Thoracic aorta (tissue), 2 donors: ENCODE data around the gene PTPRO. TPM values are rescaled to one million over a fixed set of nuclear protein-coding genes. Genes with fewer than 3 reads are reported as not detected.

Experiments
- ATAC-seq: fragments of 150-250 bp; one replicate; pipeline ENCODE4 v1.8.0; 2017; ENCODE audit warnings: low read depth; ENCODE audit not compliant: insufficient number of reproducible peaks, low FRiP score
- DNase-seq: peaks from one replicate; pipeline ENCODE4 v3.0.0-alpha.2; 2020; ENCODE audit warnings: low spot score
- H3K27ac ChIP-seq, 2 donors: fragments of 200-600 bp; sonication (generic); 1 replicate in 1 of 2; 2 replicates in 1 of 2; pipeline ENCODE4 v1.5.1; 2016; ENCODE audit warnings: mild to moderate bottlenecking in 2 of 2, moderate library complexity in 2 of 2
- H3K27me3 ChIP-seq: fragments of 200-600 bp; sonication (generic); replicated peaks from 2 replicates; pipeline ENCODE4 v1.6.0; 2016; ENCODE audit warnings: mild to moderate bottlenecking; ENCODE audit not compliant: insufficient read depth
- H3K36me3 ChIP-seq: fragments of 200-600 bp; sonication (generic); one replicate; pipeline ENCODE4 v1.5.1; 2016
- H3K4me1 ChIP-seq, 2 donors: fragments of 200-600 bp; sonication (generic); 1 replicate in 1 of 2; 2 replicates in 1 of 2; pipeline versions ENCODE4 v1.5.1 to v1.6.0; 2016; ENCODE audit warnings: low read depth in 2 of 2, mild to moderate bottlenecking in 1 of 2; ENCODE audit not compliant: control insufficient read depth in 1 of 2
- H3K4me3 ChIP-seq: fragments of 200-600 bp; sonication (generic); 2 replicates; pipeline ENCODE4 v1.5.1; 2016; ENCODE audit warnings: mild to moderate bottlenecking
- H3K9me3 ChIP-seq: fragments of 200-600 bp; sonication (generic); 2 replicates; pipeline ENCODE4 v1.5.1; 2016
- CTCF ChIP-seq: fragments of 200-600 bp; sonication (generic); IDR thresholded peaks from one replicate; pipeline ENCODE4 v1.5.1; 2019; ENCODE audit warnings: antibody characterized with exemption
- total RNA-seq, 2 donors: library from RNA; depleted of rRNA; stranded (reverse); fragments of >200 nt; gene quantifications; one replicate each; pipeline versions ENCODE4 v1.1.0 to v1.2.3, GENCODE V29; 2016

Gene PTPRO
- total RNA-seq, 2 donors from 2014 or later = 11.9 to 19.5 TPM

DNA sequence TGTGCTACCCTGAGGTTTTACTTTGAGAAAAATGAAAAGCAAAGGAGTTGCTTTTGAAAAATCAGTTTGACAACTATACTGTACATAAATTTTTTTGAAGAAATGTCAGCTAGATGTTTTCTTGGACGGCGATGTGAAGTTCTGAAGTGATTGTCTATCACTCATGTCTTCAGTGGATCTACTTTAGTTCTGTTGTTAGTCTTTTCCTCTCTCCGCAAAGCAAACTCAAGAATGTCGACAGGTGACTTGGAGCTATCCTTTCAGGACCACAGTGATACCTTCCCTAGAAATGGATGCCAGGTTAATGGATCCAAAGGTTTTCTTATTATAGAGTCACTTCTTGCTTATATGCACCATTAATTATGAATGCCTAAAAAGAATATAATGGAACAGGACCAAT, 1.2 kb downstream of the PTPRO start:
- Histone ChIP-seq H3K4me3 (peak overlapping the region; percentile 74), H3K4me1 (peaks cover 0 to 8% of the 10 kb centered on the region in 2 donors), H3K27ac (no peak overlapping the region), H3K9me3 (no peaks in the 10 kb centered on the region), H3K27me3 (no peaks in the 10 kb centered on the region), H3K36me3 (no peaks in the 10 kb centered on the region)
- DNase-seq = no peak
- ATAC-seq = no peak
- TF ChIP-seq CTCF = no peak

DNA sequence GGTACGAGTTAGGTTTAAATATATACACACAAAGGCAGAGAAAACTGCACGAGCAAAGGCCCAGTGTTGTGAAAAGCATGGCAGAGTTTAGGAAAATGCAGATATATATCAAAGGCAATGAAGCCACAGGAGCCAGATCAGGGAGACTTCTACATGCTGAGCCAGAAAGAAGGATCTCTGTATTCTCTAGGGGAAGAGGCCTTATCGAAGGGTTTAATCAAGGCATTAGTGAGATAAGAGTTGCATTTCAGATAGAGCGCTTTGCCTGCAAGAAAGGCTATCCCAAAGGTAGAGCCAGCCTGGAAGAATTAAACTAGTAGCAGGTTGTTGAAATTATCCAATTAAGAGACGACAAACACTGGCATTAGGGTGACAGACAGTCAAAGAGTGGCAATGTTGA, 7.6 kb downstream of the PTPRO start:
- H3K4me3 ChIP-seq = no peak overlapping the region
- TF ChIP-seq CTCF = no peak
- DNase-seq = no peak
- no peaks in the 10 kb centered on the region for H3K4me1 ChIP-seq
- ATAC-seq = no peak
- H3K27ac ChIP-seq = no peak overlapping the region
- H3K9me3 ChIP-seq = no peaks in the 10 kb centered on the region
- H3K27me3 ChIP-seq = no peaks in the 10 kb centered on the region
- no peaks in the 10 kb centered on the region for H3K36me3 ChIP-seq

DNA sequence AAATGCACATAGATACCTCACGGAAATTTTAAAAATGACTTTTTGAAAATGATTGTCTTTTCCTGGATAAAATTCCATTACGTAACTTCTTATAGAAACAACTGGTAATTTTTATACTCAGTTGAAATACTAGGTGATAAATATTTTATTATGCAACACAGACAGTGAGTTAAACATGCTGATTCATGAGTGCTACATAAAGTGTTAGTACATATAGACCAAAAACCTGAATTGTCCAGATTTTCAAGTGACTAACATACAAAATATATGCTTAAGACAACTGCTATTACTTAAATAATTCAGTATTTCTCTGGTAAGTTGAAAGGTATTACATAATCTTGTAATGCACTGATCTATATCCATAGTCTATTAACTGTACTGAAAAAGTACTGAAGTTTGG, 11.9 kb downstream of the PTPRO start:
- ATAC-seq (no peak), DNase-seq (no peak)
- no peak for TF ChIP-seq CTCF
- no peaks in the 10 kb centered on the region for H3K4me1 ChIP-seq
- H3K36me3 ChIP-seq = no peaks in the 10 kb centered on the region
- no peak overlapping the region for H3K4me3 ChIP-seq
- H3K27me3 ChIP-seq = no peaks in the 10 kb centered on the region
- H3K27ac ChIP-seq = no peak overlapping the region
- no peaks in the 10 kb centered on the region for H3K9me3 ChIP-seq

- no peak for TF ChIP-seq CTCF
- DNase-seq = no peak
- Histone ChIP-seq H3K4me3 (no peak overlapping the region), H3K4me1 (no peaks in the 10 kb centered on the region), H3K9me3 (no peaks in the 10 kb centered on the region), H3K27ac (no peak overlapping the region), H3K27me3 (no peaks in the 10 kb centered on the region), H3K36me3 (no peaks in the 10 kb centered on the region)
- ATAC-seq = no peak
Measured at GRCh38 chr12:15335959-15336358, 13.7 kb downstream of the PTPRO start.

GRCh38 chr12:15336768-15337553, 14.7 kb downstream of the PTPRO start:
- no peak for TF ChIP-seq CTCF
- Histone ChIP-seq H3K36me3 (no peaks in the 10 kb centered on the region), H3K4me1 (no peaks in the 10 kb centered on the region), H3K27ac (no peak overlapping the region), H3K9me3 (no peaks in the 10 kb centered on the region), H3K4me3 (no peak overlapping the region), H3K27me3 (no peaks in the 10 kb centered on the region)
- ATAC-seq (no peak), DNase-seq (no peak)
